ENCODE data around the gene RASSF5. TPM values are rescaled to one million over a fixed set of nuclear protein-coding genes. Genes with fewer than 3 reads are reported as not detected.
A peak's percentile ranks its signal among the peaks of the same experiment; 100 is the strongest.

Gene RASSF5
- total RNA-seq, 2 experiments from 2014 or later, result 257 to 258 TPM

GRCh38 chr1:206566999-206567398 is 59.7 kb downstream of the RASSF5 start:
- H3K27ac Mint-ChIP-seq, result peak overlapping the region; percentile 100
- peaks cover 97% of the 10 kb centered on the region for H3K36me3 Mint-ChIP-seq (ENCODE audit: low read depth)
- no peak for DNase-seq
- H3K27me3 Mint-ChIP-seq (ENCODE audit: low read depth), result no peaks in the 10 kb centered on the region
- H3K4me3 Mint-ChIP-seq, result peak overlapping the region; percentile 82
- H3K4me1 Mint-ChIP-seq (ENCODE audit: low read depth), result peaks cover 92% of the 10 kb centered on the region
- H3K9me3 Mint-ChIP-seq, result no peaks in the 10 kb centered on the region
- intact Hi-C loops (cut with micrococcal nuclease), result no loop called here
- CTCF ChIA-PET, result interaction anchor here (0.8 to 21.2 kb wide), 5 partner anchors 13 to 88 kb away, joined by 4 to 511 read pairs (median 70); no protein-coding TSS in a partner anchor

GRCh38 chr1:206568256-206568655 is 60.9 kb downstream of the RASSF5 start:
- CTCF ChIA-PET, result interaction anchor here (0.5 to 21.2 kb wide), 7 partner anchors 8 to 397 kb away, joined by 3 to 511 read pairs (median 4); no protein-coding TSS in a partner anchor
- no peak for DNase-seq
- no peaks in the 10 kb centered on the region for H3K27me3 Mint-ChIP-seq (ENCODE audit: low read depth)
- peaks cover 94% of the 10 kb centered on the region for H3K4me1 Mint-ChIP-seq (ENCODE audit: low read depth)
- H3K4me3 Mint-ChIP-seq, result peak overlapping the region; percentile 82
- H3K9me3 Mint-ChIP-seq, result no peaks in the 10 kb centered on the region
- H3K27ac Mint-ChIP-seq, result peak overlapping the region; percentile 100
- H3K36me3 Mint-ChIP-seq (ENCODE audit: low read depth), result peaks cover 96% of the 10 kb centered on the region
- intact Hi-C loops (cut with micrococcal nuclease), result loop anchor here (1.0 kb wide), 1 partner anchor 8 kb away; no protein-coding TSS in a partner anchor

GRCh38 chr1:206568779-206569352 is 61.5 kb downstream of the RASSF5 start:
- CTCF ChIA-PET, result interaction anchor here (1.1 to 21.2 kb wide), 5 partner anchors 9 to 78 kb away, joined by 3 to 511 read pairs (median 70); no protein-coding TSS in a partner anchor
- Mint-ChIP-seq H3K36me3 (ENCODE audit: low read depth) (peaks cover 95% of the 10 kb centered on the region), H3K4me3 (peak overlapping the region; percentile 82), H3K9me3 (no peaks in the 10 kb centered on the region), H3K27ac (peak overlapping the region; percentile 100), H3K4me1 (ENCODE audit: low read depth) (peaks cover 97% of the 10 kb centered on the region), H3K27me3 (ENCODE audit: low read depth) (no peaks in the 10 kb centered on the region)
- intact Hi-C loops (cut with micrococcal nuclease), result loop anchor here (1.0 kb wide), 1 partner anchor 9 kb away; no protein-coding TSS in a partner anchor
- peak; percentile 65 for DNase-seq

GRCh38 chr1:206569556-206569955 is 62.2 kb downstream of the RASSF5 start:
- Mint-ChIP-seq H3K4me1 (ENCODE audit: low read depth) (peaks cover 98% of the 10 kb centered on the region), H3K4me3 (peak overlapping the region; percentile 82), H3K27me3 (ENCODE audit: low read depth) (no peaks in the 10 kb centered on the region), H3K36me3 (ENCODE audit: low read depth) (peaks cover 91% of the 10 kb centered on the region), H3K9me3 (no peaks in the 10 kb centered on the region), H3K27ac (peak overlapping the region; percentile 100)
- CTCF ChIA-PET, result interaction anchor here (1.8 to 21.2 kb wide), 4 partner anchors 10 to 24 kb away, joined by 4 to 511 read pairs (median 74); no protein-coding TSS in a partner anchor
- intact Hi-C loops (cut with micrococcal nuclease), result no loop called here
- DNase-seq, result peak; percentile 47

GRCh38 chr1:206570529-206570928 is 63.2 kb downstream of the RASSF5 start:
- H3K27me3 Mint-ChIP-seq (ENCODE audit: low read depth), result no peaks in the 10 kb centered on the region
- H3K4me3 Mint-ChIP-seq, result peak overlapping the region; percentile 50
- peaks cover 86% of the 10 kb centered on the region for H3K36me3 Mint-ChIP-seq (ENCODE audit: low read depth)
- DNase-seq, result no peak
- intact Hi-C loops (cut with micrococcal nuclease), result loop anchor here (1.0 to 10.0 kb wide), 2 partner anchors 8 to 1184 kb away; partner anchors contain the start of gene CD46
- peaks cover 97% of the 10 kb centered on the region for H3K4me1 Mint-ChIP-seq (ENCODE audit: low read depth)
- H3K9me3 Mint-ChIP-seq, result no peaks in the 10 kb centered on the region
- peak overlapping the region; percentile 100 for H3K27ac Mint-ChIP-seq
- CTCF ChIA-PET, result interaction anchor here (3.2 to 21.2 kb wide), 2 partner anchors 11 to 26 kb away, joined by 10 to 511 read pairs; no protein-coding TSS in a partner anchor

GRCh38 chr1:206572835-206573234 is 65.5 kb downstream of the RASSF5 start:
- H3K36me3 Mint-ChIP-seq (ENCODE audit: low read depth), result peaks cover 75% of the 10 kb centered on the region
- peak overlapping the region; percentile 100 for H3K27ac Mint-ChIP-seq
- DNase-seq, result no peak
- no peaks in the 10 kb centered on the region for H3K9me3 Mint-ChIP-seq
- no peaks in the 10 kb centered on the region for H3K27me3 Mint-ChIP-seq (ENCODE audit: low read depth)
- H3K4me1 Mint-ChIP-seq (ENCODE audit: low read depth), result peaks cover 96% of the 10 kb centered on the region
- H3K4me3 Mint-ChIP-seq, result no peak overlapping the region
- CTCF ChIA-PET, result interaction anchor here (1.2 to 3.2 kb wide), 4 partner anchors 10 to 87 kb away, joined by 3 to 10 read pairs (median 4); no protein-coding TSS in a partner anchor
- intact Hi-C loops (cut with micrococcal nuclease), result loop anchor here (10.0 kb wide), 1 partner anchor 1182 kb away; the partner anchor contains the start of gene CD46

GRCh38 chr1:206573319-206573718 is 66.0 kb downstream of the RASSF5 start:
- no peak for DNase-seq
- no peaks in the 10 kb centered on the region for H3K27me3 Mint-ChIP-seq (ENCODE audit: low read depth)
- CTCF ChIA-PET, result interaction anchor here (1.2 to 3.2 kb wide), 3 partner anchors 14 to 86 kb away, joined by 3 to 10 read pairs (median 3); no protein-coding TSS in a partner anchor
- H3K9me3 Mint-ChIP-seq, result no peaks in the 10 kb centered on the region
- H3K4me3 Mint-ChIP-seq, result peak overlapping the region; percentile 3
- intact Hi-C loops (cut with micrococcal nuclease), result loop anchor here (10.0 kb wide), 1 partner anchor 1181 kb away; the partner anchor contains the start of gene CD46
- H3K36me3 Mint-ChIP-seq (ENCODE audit: low read depth), result peaks cover 71% of the 10 kb centered on the region
- peak overlapping the region; percentile 100 for H3K27ac Mint-ChIP-seq
- peaks cover 96% of the 10 kb centered on the region for H3K4me1 Mint-ChIP-seq (ENCODE audit: low read depth)

GRCh38 chr1:206573762-206574161 is 66.4 kb downstream of the RASSF5 start:
- Mint-ChIP-seq H3K4me1 (ENCODE audit: low read depth) (peaks cover 96% of the 10 kb centered on the region), H3K9me3 (no peaks in the 10 kb centered on the region), H3K36me3 (ENCODE audit: low read depth) (peaks cover 70% of the 10 kb centered on the region), H3K4me3 (peak overlapping the region; percentile 3), H3K27me3 (ENCODE audit: low read depth) (no peaks in the 10 kb centered on the region), H3K27ac (peak overlapping the region; percentile 100)
- no peak for DNase-seq
- CTCF ChIA-PET, result interaction anchor here (1.1 to 16.1 kb wide), 3 partner anchors 14 to 86 kb away, joined by 3 to 511 read pairs (median 3); no protein-coding TSS in a partner anchor
- intact Hi-C loops (cut with micrococcal nuclease), result loop anchor here (10.0 kb wide), 1 partner anchor 1181 kb away; the partner anchor contains the start of gene CD46

- Mint-ChIP-seq H3K27ac (peak overlapping the region; percentile 100), H3K36me3 (ENCODE audit: low read depth) (peaks cover 70% of the 10 kb centered on the region), H3K27me3 (ENCODE audit: low read depth) (no peaks in the 10 kb centered on the region), H3K4me3 (peak overlapping the region; percentile 53), H3K4me1 (ENCODE audit: low read depth) (peaks cover 98% of the 10 kb centered on the region), H3K9me3 (no peaks in the 10 kb centered on the region)
- DNase-seq, result peak; percentile 65
- intact Hi-C loops (cut with micrococcal nuclease), result loop anchor here (5.0 to 10.0 kb wide), 3 partner anchors 803 to 1258 kb away; partner anchors contain the start of gene CD46
- CTCF ChIA-PET, result interaction anchor here (1.1 to 16.1 kb wide), 7 partner anchors 8 to 86 kb away, joined by 3 to 511 read pairs (median 5); partner anchors contain the start of gene RASSF5
Measured at GRCh38 chr1:206575165-206575893, 68.0 kb downstream of the RASSF5 start.

GRCh38 chr1:206575894-206576737 is 68.8 kb downstream of the RASSF5 start:
- H3K4me3 Mint-ChIP-seq, result peak overlapping the region; percentile 53
- intact Hi-C loops (cut with micrococcal nuclease), result loop anchor here (5.0 to 10.0 kb wide), 3 partner anchors 804 to 1259 kb away; partner anchors contain the start of gene CD46
- peak; percentile 16 for DNase-seq
- H3K27ac Mint-ChIP-seq, result peak overlapping the region; percentile 100
- CTCF ChIA-PET, result interaction anchor here (0.6 to 16.1 kb wide), 8 partner anchors 7 to 342 kb away, joined by 3 to 511 read pairs (median 4); partner anchors contain the start of gene RASSF5
- H3K9me3 Mint-ChIP-seq, result no peaks in the 10 kb centered on the region
- no peaks in the 10 kb centered on the region for H3K27me3 Mint-ChIP-seq (ENCODE audit: low read depth)
- H3K4me1 Mint-ChIP-seq (ENCODE audit: low read depth), result peaks cover 98% of the 10 kb centered on the region
- H3K36me3 Mint-ChIP-seq (ENCODE audit: low read depth), result peaks cover 72% of the 10 kb centered on the region

GRCh38 chr1:206577626-206578025 is 70.3 kb downstream of the RASSF5 start:
- CTCF ChIA-PET, result interaction anchor here (0.6 to 16.1 kb wide), 5 partner anchors 14 to 74 kb away, joined by 3 to 511 read pairs (median 7); no protein-coding TSS in a partner anchor
- H3K36me3 Mint-ChIP-seq (ENCODE audit: low read depth), result peaks cover 70% of the 10 kb centered on the region
- intact Hi-C loops (cut with micrococcal nuclease), result loop anchor here (1.0 to 10.0 kb wide), 5 partner anchors 7 to 1260 kb away; partner anchors contain the start of gene CD46

More at GRCh38 chr1:206577626-206578025, 70.3 kb downstream of the RASSF5 start:
- no peaks in the 10 kb centered on the region for H3K27me3 Mint-ChIP-seq (ENCODE audit: low read depth)
- no peaks in the 10 kb centered on the region for H3K9me3 Mint-ChIP-seq
- H3K4me1 Mint-ChIP-seq (ENCODE audit: low read depth), result peaks cover 98% of the 10 kb centered on the region
- DNase-seq, result peak; percentile 44
- peak overlapping the region; percentile 100 for H3K27ac Mint-ChIP-seq
- H3K4me3 Mint-ChIP-seq, result peak overlapping the region; percentile 28
